ENCODE results near the gene EIF2B2.

DNA sequence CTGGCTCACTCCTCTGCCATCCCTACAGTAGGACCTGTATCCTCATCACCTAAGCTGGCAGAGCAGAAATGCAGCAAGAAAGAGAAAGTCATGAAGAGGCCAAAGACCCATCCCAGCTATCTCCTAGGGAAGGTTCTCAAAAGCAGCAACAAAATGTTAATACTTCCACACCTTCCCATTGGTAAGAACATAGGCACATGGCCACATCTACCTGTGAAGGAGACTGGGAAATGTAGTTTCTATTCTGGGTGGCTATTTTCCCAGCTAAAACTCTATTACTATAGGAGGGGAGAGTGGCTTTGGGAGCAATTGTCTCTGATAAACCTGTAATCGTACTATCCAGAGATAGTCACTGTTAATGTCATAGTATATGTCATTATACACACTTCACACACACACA, 13.7 kb upstream of the EIF2B2 start:
- TF ChIP-seq CHD1 (IDR thresholded peaks at IDR 0.05; ENCODE audit: low read depth, low read length) (no peak), YY1 (IDR thresholded peaks at IDR 0.05; ENCODE audit: low read depth, low read length) (no peak), MTA2 (IDR thresholded peaks at IDR 0.05; ENCODE audit: low read depth) (no peak), TCF7 (IDR thresholded peaks at IDR 0.05; ENCODE audit: borderline replicate concordance) (no peak), IKZF2 (IDR thresholded peaks at IDR 0.05) (no peak), ZZZ3 (IDR thresholded peaks at IDR 0.05; ENCODE audit: control insufficient read depth, insufficient read length, low read depth) (no peak)
- TF ChIP-seq, protein P1, sequence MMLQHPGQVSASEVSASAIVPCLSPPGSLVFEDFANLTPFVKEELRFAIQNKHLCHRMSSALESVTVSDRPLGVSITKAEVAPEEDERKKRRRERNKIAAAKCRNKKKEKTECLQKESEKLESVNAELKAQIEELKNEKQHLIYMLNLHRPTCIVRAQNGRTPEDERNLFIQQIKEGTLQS (IDR thresholded peaks at IDR 0.05; ENCODE audit: borderline replicate concordance, extremely low read depth, low read depth, low read length) = no peak
- TF ChIP-seq, protein P2, sequence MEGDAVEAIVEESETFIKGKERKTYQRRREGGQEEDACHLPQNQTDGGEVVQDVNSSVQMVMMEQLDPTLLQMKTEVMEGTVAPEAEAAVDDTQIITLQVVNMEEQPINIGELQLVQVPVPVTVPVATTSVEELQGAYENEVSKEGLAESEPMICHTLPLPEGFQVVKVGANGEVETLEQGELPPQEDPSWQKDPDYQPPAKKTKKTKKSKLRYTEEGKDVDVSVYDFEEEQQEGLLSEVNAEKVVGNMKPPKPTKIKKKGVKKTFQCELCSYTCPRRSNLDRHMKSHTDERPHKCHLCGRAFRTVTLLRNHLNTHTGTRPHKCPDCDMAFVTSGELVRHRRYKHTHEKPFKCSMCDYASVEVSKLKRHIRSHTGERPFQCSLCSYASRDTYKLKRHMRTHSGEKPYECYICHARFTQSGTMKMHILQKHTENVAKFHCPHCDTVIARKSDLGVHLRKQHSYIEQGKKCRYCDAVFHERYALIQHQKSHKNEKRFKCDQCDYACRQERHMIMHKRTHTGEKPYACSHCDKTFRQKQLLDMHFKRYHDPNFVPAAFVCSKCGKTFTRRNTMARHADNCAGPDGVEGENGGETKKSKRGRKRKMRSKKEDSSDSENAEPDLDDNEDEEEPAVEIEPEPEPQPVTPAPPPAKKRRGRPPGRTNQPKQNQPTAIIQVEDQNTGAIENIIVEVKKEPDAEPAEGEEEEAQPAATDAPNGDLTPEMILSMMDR (IDR thresholded peaks at IDR 0.05 in 2 of 3, conservative IDR thresholded peaks at IDR 0.05 in 1 of 3; ENCODE audit: control insufficient read depth in 2 of 3, extremely low read depth in 1 of 3, insufficient read depth in 1 of 3, low read depth in 3 of 3, low read length in 3 of 3) = no peak
- TF ChIP-seq, protein P3, sequence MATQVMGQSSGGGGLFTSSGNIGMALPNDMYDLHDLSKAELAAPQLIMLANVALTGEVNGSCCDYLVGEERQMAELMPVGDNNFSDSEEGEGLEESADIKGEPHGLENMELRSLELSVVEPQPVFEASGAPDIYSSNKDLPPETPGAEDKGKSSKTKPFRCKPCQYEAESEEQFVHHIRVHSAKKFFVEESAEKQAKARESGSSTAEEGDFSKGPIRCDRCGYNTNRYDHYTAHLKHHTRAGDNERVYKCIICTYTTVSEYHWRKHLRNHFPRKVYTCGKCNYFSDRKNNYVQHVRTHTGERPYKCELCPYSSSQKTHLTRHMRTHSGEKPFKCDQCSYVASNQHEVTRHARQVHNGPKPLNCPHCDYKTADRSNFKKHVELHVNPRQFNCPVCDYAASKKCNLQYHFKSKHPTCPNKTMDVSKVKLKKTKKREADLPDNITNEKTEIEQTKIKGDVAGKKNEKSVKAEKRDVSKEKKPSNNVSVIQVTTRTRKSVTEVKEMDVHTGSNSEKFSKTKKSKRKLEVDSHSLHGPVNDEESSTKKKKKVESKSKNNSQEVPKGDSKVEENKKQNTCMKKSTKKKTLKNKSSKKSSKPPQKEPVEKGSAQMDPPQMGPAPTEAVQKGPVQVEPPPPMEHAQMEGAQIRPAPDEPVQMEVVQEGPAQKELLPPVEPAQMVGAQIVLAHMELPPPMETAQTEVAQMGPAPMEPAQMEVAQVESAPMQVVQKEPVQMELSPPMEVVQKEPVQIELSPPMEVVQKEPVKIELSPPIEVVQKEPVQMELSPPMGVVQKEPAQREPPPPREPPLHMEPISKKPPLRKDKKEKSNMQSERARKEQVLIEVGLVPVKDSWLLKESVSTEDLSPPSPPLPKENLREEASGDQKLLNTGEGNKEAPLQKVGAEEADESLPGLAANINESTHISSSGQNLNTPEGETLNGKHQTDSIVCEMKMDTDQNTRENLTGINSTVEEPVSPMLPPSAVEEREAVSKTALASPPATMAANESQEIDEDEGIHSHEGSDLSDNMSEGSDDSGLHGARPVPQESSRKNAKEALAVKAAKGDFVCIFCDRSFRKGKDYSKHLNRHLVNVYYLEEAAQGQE (IDR thresholded peaks at IDR 0.05; ENCODE audit: low read depth, low read length) = no peak

All from GM12878 (cell line).